ENCODE results near the gene MED19.
"Not testable (repeated sequence)": the region's sequence is repeated elsewhere in the genome, so short reads cannot be mapped to it uniquely, and the experiment has no call there.

MED19 gene

DNA sequence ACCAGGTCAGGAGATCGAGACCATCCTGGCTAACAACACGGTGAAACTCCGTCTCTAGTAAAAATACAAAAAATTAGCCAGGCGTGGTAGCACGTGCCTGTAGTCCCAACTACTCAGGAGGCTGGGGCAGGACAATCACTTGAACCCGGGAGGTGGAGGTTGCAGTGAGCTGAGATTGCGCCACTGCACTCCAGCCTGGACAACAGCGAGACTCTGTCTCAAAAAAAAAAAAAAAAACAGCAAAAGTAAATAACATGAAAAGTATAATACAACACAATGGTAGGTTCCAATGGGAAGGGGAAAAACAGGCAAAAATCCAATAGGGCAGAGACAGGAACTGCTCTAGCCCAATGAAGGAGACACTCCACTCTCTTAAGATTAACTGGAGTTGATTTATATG lies 6.6 kb downstream of the MED19 start:
- in situ Hi-C loops (cut with MboI; ENCODE audit: low sequenced_read_pairs): not testable (repeated sequence)

DNA sequence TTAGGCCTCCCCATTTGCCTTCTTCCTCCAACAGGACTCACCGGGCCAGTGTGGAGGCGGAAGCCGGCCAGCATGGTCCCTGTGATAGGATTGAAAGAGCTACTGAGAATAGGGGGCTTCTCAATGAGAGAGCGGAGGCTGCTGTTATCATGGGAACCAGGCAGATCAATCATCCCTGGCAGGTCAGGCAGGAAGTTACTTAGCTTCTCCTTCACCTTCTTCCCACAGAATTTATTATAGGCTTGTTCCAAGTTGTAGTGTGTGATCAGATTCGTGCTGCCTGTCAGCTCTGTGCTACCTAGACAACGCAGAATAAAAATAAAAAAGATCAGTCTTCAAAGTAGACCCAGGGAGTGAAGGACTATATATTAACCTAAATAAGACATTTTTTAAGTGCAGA lies 7.1 kb downstream of the MED19 start:
- in situ Hi-C loops (cut with MboI; ENCODE audit: low sequenced_read_pairs): no loop called here

DNA sequence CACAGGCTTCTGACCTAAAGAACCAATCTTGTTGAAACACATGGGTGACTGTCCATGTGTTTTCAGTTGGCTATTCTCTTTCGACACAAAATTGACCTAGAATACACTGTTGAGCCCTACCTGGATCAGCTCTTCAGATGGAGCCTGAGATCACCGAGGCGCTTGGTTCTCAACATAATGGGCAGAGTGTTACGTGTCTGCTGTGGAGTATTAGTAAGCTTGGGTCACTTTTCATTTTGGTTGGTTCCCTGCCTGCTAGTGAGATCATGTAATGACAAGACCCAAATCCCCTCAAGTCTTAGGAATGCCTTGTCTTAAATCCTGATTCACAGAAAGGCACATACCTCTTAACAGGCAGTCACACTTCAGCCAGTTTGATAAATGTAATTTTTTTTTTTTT lies 8.7 kb downstream of the MED19 start:
- in situ Hi-C loops (cut with MboI; ENCODE audit: low sequenced_read_pairs): no loop called here

DNA sequence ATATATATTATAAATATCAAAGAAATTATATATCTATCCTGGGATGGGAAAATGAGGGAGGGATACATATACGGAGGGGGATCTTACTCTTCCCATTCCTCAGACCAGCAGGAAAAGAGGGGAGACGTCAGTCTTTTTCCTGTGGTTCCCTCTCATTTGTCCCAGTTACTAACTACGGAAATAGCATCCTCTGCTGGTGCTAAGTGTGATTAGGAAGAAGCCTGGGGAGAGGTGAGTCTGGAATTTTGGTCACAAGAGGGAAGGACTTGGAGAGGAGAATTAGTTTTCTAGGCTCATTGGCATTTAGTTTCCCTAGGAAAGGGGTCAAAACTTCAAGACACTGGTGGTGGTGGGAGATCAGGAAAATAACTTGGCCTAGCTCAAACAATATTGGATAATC lies 11.6 kb downstream of the MED19 start:
- in situ Hi-C loops (cut with MboI; ENCODE audit: low sequenced_read_pairs): no loop called here

DNA sequence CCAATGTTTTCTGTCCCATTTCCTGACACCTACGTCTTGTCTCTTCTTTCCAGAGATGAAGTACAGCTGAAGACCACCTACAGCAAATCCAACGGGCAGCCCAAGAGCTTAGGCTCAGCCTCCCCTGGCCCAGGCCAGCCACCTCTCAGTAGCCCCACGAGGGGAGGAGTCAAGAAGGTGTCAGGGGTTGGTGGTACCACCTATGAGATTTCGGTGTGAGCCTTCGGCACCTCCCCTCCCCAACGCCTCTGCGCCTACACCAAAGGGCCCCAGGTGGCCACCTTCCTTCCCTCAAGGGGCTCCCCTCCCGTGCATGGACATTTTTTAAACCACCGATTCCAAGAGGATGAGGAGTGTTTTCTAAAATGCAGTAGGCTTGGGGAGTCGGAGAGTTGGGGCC lies 12.2 kb downstream of the MED19 start:
- in situ Hi-C loops (cut with MboI; ENCODE audit: low sequenced_read_pairs): no loop called here

DNA sequence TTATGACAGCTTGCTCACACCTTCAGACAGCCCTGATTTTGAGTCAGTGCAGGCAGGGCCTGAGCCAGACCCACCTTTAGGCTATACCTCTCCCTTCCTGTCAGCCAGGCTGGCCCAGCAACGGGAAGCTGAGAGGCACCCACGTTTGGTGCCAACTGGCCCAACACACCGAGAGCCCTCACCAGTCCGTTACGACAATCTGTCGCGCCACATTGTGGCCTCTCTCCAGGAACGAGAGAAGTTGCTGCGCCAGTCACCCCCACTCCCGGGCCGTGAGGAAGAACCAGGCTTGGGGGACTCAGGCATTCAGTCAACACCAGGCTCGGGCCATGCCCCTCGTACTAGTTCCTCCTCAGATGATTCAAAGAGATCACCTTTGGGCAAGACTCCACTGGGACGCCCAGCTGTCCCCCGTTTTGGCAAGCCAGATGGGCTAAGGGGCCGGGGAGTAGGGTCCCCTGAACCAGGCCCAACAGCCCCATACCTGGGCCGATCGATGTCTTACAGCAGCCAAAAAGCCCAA lies 13.1 kb downstream of the MED19 start:
- in situ Hi-C loops (cut with MboI; ENCODE audit: low sequenced_read_pairs): no loop called here

DNA sequence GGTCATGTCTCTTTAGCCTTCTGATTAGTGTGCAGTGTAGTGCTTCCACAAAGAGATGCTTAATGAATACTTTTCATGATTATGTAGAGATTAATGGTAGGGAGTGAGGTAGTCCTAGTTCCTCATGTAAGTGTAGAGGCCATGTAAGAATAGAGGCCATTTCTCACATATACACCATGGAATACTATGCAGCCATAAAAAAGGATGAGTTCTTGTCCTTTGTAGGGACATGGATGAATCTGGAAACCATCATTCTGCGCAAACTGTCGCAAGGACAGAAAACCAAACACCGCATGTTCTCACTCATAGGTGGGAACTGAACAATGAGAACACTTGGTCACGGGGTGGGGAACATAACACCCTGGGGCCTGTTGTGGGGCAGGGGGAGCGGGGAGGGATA lies 21.5 kb downstream of the MED19 start:
- in situ Hi-C loops (cut with MboI; ENCODE audit: low sequenced_read_pairs): not testable (repeated sequence)

DNA sequence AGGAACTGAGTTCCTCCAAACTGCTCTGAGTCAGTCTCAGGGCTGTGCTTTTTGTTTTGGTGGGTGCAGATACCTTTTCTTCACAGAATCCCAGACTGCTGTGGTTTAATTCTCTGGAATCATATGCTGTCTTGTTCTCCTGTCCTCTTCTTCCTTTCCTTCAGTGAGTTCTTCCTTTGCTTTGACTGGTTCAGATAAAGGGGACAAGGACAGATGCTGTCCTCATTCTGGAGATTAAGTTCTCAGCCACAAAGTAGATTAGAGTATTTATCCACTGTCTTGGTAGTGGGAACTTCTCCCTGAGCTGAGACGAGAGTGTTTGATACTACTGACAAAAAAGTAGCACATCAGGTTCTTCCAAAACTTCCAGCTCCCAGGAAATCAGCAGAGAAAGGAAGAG lies 30.8 kb downstream of the MED19 start:
- in situ Hi-C loops (cut with MboI; ENCODE audit: low sequenced_read_pairs): no loop called here

DNA sequence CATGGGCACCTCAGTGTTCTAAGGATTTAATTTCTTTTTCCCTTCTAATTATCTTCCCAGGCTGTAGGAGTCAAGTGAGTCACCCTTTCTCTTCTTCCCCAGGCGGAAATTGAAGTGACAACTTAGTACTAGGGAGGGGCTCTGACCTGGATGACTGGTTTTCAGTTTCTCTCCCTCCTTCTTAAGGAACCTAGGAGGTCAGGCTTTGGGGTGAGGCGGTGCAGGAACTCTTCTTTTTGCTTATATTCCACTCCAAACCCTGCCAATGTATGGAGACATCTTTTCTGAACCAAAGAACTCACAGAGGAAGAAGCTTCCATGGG lies 31.5 kb downstream of the MED19 start:
- in situ Hi-C loops (cut with MboI; ENCODE audit: low sequenced_read_pairs): no loop called here

DNA sequence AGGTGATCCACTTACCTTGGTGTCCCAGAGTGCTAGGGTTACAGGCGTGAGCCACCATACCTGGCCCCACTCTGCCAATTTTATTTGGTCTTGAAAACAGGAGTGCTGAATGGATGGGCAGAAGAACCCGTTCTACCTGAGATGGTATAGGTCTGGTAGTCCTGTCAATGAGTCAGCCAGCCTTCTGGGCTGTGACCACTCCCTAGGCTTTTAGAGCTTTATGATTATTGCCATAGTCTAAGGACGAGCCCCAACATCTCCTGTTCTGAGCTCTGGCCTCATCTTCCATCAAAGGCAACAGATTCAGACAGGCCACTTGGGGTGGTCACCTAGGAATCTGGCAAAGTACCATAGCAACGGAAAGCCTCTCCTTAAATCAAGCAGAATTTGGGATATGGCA lies 32.6 kb downstream of the MED19 start:
- in situ Hi-C loops (cut with MboI; ENCODE audit: low sequenced_read_pairs): no loop called here

DNA sequence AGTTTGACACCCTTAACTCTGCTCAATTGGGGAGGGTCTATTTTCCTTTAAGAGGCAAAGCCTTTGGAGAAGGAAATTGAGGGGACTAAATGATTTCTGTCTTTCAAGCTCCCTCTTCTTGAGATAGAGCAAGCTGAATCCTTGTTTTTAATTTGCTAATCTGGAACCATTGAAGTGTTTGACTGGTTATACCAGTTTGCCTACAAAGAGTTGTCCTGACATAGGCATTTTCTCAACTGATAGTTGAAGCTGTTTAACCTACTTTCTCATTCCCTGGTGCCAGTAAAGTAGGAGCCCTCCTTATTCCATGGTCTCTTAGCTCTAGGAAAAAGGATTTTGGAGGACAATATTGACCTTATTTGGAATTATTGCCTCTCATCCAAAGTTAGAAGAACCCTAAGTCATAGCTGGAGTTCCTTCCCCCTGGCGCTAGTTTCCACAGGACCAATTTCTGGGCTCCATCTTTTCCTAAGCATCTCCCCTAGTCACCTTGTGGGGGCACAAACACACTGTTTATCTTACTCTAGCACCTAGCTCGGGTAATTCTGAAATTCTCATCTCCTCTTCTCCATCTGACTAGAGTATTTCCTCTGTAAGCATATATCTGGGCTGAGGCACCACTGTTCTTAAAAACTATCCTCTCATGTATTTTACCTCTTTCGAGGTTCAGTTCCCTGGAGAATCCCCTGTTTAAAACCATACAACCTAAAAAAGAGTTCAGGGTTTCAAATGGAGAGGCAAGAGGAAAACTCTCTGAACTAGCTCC lies 36.7 kb downstream of the MED19 start:
- in situ Hi-C loops (cut with MboI; ENCODE audit: low sequenced_read_pairs): no loop called here

DNA sequence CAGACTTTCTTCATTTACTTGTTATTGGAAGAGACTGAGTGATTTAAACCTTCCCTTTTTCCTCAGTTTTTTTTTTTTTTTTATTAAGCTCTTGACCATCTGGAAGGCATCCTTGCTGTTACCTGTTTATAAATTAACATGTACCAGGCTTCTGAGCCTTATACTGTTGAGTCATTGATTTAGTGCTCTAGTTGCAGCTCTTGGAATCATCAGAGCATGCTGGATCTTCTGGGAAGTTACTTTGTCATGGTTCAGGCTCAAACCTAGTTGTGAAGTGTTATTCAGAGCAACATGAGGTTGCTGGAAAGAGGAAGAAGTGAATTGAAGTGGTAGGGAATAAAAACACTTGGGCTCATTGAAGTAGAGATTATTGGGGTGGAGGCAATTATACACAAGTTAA lies 37.8 kb downstream of the MED19 start:
- in situ Hi-C loops (cut with MboI; ENCODE audit: low sequenced_read_pairs): loop anchor here (25.0 kb wide), 1 partner anchor 888 kb away; no protein-coding TSS in a partner anchor

DNA sequence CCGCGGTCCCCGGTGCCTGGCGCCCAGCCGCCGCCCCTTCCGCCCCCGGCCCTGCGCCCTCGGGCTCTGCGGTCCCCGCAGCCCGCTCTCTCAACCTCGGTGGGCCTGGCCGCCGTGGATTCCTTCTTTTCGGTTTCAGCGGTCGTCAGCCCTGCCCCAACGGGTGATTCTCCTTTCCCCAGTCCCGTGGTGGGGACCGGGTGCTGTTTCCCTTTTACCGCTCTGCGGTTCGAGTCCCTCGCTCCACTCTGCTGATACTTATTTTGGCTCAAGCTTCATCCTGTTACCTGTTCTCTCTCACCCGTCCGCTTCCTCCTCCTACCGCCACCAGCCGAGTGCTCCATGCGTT lies 43.6 kb downstream of the MED19 start:
- in situ Hi-C loops (cut with MboI; ENCODE audit: low sequenced_read_pairs): loop anchor here (10.0 to 25.0 kb wide), 2 partner anchors 126 to 894 kb away; no protein-coding TSS in a partner anchor

DNA sequence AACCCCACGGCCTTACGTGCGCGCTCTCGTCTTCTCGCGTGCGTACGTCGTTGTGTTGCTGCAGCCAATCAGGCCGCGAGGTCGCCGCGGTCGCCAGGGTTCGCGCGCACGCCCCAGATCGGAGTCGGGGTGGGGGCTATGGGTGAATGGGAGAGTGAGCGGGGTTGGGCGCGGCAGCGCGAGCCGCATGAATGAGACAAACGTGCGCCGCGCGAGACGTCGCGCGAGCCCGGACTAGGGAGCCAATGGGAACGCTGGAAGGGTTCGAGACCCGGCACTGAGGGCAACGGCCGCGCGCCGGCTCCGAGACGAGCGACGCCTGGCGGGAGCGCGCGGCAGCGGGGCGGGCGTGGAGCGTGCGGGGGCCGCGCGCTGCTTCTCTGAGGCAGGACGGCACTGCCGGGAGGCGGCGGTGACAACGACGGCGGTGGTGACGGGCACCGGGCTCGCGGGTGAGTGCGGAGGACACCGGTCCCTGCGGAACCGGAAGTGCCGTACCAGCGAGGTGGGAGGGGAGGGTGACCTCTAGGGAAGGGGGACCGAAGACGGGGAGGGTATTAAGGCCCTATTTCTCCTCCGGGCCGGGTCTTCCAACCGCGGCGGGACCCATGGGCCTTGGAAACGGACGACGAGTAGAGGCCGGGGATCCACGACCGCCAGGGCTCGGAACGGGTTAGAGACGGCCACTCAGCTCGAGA lies 44.1 kb downstream of the MED19 start, which contains the start of gene ZDHHC5:
TSS of gene ZDHHC5 (plus strand) at position 379 of the 698 bp plus-strand sequence. CDS start 4,977 bp downstream, outside the sequence.
- in situ Hi-C loops (cut with MboI; ENCODE audit: low sequenced_read_pairs): loop anchor here (10.0 to 25.0 kb wide), 2 partner anchors 127 to 894 kb away; no protein-coding TSS in a partner anchor

DNA sequence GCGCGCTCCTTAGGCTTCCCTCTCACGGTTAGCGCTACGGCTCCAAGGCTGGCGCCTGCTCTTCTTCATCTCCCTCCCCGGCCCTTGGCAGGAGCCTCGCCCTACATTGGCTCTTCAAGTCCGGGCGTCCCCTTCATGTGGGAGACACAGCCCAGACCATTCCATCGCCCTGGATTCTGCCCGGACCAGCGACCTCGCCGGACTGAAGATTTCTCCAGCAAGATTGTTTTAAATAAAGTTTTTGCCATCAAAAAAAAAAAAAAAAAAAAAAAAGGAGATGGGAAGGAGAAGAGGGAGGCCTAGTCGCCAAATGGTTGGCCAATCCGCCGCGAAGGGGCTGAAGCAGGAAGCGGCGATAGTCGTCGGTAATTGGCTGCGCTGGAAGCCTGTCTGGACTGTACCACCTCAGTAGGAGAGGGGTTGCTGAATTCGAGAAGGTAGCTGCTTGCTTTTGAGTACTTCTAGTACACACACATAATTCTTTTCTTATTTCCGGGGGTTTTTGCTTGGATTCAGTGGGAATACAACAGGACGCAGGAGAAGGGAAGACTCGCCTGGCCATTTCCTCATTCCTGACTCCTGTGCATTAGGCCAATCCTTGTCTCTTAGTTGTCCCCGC lies 44.8 kb downstream of the MED19 start:
- in situ Hi-C loops (cut with MboI; ENCODE audit: low sequenced_read_pairs): loop anchor here (10.0 to 25.0 kb wide), 2 partner anchors 128 to 895 kb away; no protein-coding TSS in a partner anchor

DNA sequence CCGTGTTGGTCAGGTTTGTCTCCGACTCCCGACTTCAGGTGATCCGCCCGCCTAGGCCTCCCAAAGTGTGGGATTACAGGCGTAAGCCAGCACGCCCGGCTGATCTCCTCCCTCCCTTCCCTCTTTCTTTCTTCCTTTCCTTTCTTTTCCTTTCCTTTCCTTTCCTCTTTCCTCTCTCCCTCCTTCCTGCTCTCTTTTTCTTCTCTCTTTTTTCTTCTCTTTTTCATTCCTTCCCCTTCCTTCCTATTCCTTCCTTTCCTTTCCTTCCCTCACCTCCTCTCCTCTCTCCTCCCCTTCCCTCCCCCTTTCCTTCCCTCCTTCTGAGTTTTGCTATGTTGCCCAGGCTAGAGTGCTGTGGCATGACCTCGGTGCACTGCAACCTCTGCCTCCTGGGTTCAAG lies 48.0 kb downstream of the MED19 start:
- in situ Hi-C loops (cut with MboI; ENCODE audit: low sequenced_read_pairs): loop anchor here (10.0 to 25.0 kb wide), 2 partner anchors 131 to 898 kb away; no protein-coding TSS in a partner anchor

DNA sequence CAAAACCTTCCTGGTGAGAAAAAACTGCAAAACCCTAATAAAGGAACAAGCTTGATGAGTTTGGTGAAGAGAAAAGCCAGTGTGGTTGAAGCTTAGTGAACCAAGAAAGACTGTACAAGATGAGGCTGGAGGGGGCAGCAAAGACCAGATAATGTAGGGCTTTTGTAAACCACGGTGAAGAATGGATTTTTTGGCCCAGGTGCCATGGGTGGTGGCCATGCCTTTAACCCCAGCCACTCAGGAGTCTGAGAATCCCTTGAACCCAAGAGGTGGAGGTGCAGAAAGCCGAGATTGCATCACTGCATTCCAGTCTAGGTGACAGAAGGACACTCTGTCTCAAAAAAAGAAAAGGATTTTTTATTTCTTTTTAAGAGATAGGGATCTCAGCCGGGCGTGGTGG lies 49.1 kb downstream of the MED19 start:
- in situ Hi-C loops (cut with MboI; ENCODE audit: low sequenced_read_pairs): loop anchor here (10.0 to 25.0 kb wide), 2 partner anchors 132 to 899 kb away; no protein-coding TSS in a partner anchor

DNA sequence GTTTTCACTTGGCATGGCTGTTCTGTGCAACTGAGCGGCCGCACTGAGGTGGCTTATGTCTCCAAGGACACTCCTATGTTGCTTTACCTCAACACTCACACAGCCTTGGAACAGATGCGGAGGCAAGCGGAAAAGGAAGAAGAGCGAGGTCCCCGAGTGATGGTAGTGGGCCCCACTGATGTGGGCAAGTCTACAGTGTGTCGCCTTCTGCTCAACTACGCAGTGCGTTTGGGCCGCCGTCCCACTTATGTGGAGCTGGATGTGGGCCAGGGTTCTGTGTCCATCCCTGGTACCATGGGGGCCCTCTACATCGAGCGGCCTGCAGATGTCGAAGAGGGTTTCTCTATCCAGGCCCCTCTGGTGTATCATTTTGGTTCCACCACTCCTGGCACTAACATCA lies 52.3 kb downstream of the MED19 start:
- in situ Hi-C loops (cut with MboI; ENCODE audit: low sequenced_read_pairs): loop anchor here (10.0 to 25.0 kb wide), 2 partner anchors 135 to 903 kb away; no protein-coding TSS in a partner anchor

DNA sequence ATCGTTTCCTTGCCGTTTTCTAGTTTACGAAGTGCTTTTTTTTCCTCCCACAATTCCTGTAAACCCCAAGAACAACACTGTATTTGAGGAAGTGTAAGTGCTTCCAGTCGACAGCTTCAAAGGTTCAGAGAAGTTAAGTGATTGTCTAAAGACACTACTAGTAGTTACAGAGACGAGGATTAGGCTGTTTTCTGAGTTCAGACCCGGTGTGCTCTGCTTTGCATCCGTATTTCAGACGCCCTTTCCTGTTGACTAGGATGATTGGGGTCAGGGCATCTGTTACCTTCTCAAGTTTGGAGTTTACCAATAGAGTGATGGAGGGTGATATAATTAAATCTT lies 54.0 kb downstream of the MED19 start:
- in situ Hi-C loops (cut with MboI; ENCODE audit: low sequenced_read_pairs): loop anchor here (25.0 kb wide), 1 partner anchor 904 kb away; no protein-coding TSS in a partner anchor

DNA sequence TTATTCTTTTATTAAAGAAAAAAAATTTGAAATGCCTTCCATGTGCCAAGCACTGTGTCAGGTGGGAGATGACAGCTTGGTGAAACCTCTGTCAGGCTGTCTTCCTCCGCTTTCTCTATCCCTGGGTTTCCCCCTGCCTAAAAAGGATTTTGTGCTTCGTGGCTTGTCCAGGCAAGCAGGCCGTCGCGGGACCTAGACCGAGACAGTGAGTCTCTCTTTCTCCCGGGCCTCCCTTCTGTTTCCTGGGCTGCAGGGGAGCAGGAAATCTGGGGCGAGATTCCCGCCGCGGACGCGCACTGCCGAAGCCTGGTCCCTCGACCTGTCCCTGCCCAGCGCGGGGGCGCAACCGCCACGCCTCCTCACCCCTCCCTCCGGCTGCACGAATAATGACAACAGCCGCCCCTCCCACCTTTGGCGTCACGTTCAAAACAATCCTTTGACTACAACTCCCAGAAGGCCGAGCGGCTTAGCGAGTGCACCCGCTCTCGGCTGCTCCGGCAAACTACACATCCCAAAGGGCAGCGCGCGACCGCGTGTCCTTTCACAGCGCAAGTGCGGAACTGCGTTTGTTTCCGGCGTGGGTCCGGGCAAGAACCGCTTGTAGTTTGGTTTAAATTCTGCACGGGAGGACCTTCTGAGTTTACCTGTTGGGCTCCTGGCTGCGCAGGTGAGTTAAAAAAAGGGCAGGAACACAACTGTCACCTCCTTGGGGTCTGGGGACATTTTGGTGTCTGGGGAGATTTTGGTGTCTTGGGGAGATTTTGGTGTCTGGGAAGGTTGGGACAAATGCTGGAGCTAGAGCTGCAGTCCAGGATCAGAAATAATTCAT lies 54.6 kb downstream of the MED19 start, which contains the start of gene CLP1:
TSS of gene CLP1 (plus strand) at position 569 of the 829 bp plus-strand sequence. CDS start 1,715 bp downstream, outside the sequence.
- in situ Hi-C loops (cut with MboI; ENCODE audit: low sequenced_read_pairs): loop anchor here (25.0 kb wide), 1 partner anchor 905 kb away; no protein-coding TSS in a partner anchor
